SU-DHL-6 (cell line): ENCODE data around the gene SMIM30.
"Not testable (repeated sequence)": the region's sequence is repeated elsewhere in the genome, so short reads cannot be mapped to it uniquely, and the experiment has no call there.

Experiments
- EZH2phosphoT487 ChIP-seq: fragments of 200-600 bp; sonication (generic), shearing (Covaris generic); conservative IDR thresholded peaks from 2 replicates; pipeline ENCODE4 v1.6.1; 2018; ENCODE audit warnings: mild to moderate bottlenecking, antibody characterized with exemption, low read length, moderate library complexity, mixed read lengths
- TF ChIP-seq, protein P1 (sequence below): fragments of 200-600 bp; sonication (generic); IDR thresholded peaks from one replicate; pipeline ENCODE4 v1.5.1; 2017; ENCODE audit warnings: antibody characterized with exemption, mild to moderate bottlenecking, low read length, moderate library complexity; ENCODE audit not compliant: insufficient read depth, poor library complexity, severe bottlenecking

DNA sequence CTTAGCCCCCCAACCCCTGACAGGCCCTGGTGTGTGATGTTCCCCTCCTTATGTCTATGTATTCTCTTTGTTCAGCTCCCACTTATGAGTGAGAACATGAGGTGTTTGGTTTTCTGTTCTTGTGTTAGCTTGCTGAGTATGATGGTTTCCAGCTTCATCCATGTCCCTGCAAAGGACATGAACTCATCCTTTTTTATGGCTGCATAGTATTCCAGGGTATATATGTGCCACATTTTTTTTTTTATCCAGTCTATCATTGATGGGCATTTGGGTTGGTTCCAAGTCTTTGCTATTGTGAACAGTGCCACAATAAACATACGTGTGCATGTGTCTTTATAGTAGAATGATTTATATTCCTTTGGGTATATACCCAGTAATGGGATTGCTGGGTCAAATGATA is 47.8 kb upstream of the SMIM30 start:
- TF ChIP-seq, protein P1, sequence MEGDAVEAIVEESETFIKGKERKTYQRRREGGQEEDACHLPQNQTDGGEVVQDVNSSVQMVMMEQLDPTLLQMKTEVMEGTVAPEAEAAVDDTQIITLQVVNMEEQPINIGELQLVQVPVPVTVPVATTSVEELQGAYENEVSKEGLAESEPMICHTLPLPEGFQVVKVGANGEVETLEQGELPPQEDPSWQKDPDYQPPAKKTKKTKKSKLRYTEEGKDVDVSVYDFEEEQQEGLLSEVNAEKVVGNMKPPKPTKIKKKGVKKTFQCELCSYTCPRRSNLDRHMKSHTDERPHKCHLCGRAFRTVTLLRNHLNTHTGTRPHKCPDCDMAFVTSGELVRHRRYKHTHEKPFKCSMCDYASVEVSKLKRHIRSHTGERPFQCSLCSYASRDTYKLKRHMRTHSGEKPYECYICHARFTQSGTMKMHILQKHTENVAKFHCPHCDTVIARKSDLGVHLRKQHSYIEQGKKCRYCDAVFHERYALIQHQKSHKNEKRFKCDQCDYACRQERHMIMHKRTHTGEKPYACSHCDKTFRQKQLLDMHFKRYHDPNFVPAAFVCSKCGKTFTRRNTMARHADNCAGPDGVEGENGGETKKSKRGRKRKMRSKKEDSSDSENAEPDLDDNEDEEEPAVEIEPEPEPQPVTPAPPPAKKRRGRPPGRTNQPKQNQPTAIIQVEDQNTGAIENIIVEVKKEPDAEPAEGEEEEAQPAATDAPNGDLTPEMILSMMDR = not testable (repeated sequence)
- TF ChIP-seq EZH2phosphoT487 = not testable (repeated sequence)
